Measurements from ENCODE around the gene ZMYND11.

GRCh38 chr10:289581-289980, 154.3 kb downstream of the ZMYND11 start:
- no peak for TF ChIP-seq POLR2AphosphoS5 (IDR thresholded peaks at IDR 0.05; ENCODE audit: low read depth, low read length)
- TF ChIP-seq ZBTB33 (IDR thresholded peaks at IDR 0.05; ENCODE audit: borderline replicate concordance, low read depth), result no peak
- TF ChIP-seq MXI1 (IDR thresholded peaks at IDR 0.05; ENCODE audit: low read depth, low read length), result no peak
- TF ChIP-seq MAX (IDR thresholded peaks at IDR 0.05; ENCODE audit: low read depth), result no peak
- no peak for TF ChIP-seq CTCF (IDR thresholded peaks at IDR 0.05)
- TF ChIP-seq SIN3A (IDR thresholded peaks at IDR 0.05; ENCODE audit: borderline replicate concordance, low read depth, low read length), result no peak
- no peak for TF ChIP-seq FOXM1 (IDR thresholded peaks at IDR 0.05; ENCODE audit: low read depth)
- TF ChIP-seq RCOR1 (IDR thresholded peaks at IDR 0.05; ENCODE audit: low read length), result no peak
- TF ChIP-seq TCF12 (IDR thresholded peaks at IDR 0.05), result no peak
- TF ChIP-seq EP300 (IDR thresholded peaks at IDR 0.05; ENCODE audit: borderline replicate concordance in 1 of 2, low read depth in 1 of 2, low read length in 1 of 2), result no peak
- TF ChIP-seq RXRA (IDR thresholded peaks at IDR 0.05; ENCODE audit: borderline replicate concordance, low read depth), result no peak
- TF ChIP-seq EZH2phosphoT487 (IDR thresholded peaks at IDR 0.05; ENCODE audit: borderline replicate concordance, low read depth), result no peak
- TF ChIP-seq REST (IDR thresholded peaks at IDR 0.05; ENCODE audit: low read depth, low read length), result no peak

All from SK-N-SH (cell line).